Calu3 (cell line): ENCODE results near the gene UTY. TPM values are rescaled to one million over a fixed set of nuclear protein-coding genes. Genes with fewer than 3 reads are reported as not detected.
A peak's percentile ranks its signal among the peaks of the same experiment; 100 is the strongest.
"Not testable (repeated sequence)": the region's sequence is repeated elsewhere in the genome, so short reads cannot be mapped to it uniquely, and the experiment has no call there.

Experiments
- BruUV-seq: library from RNA; stranded (reverse); fragments of 400-500 nt; replicated peaks from 2 replicates; lab custom pipeline; 2021; lab: Mats Ljungman, UMichigan
- CTCF ChIA-PET: fragments of 300-600 bp; sonication (Branson Sonifier 250); formaldehyde crosslinking; loops from one replicate; lab custom pipeline; 2022; ENCODE audit warnings: antibody characterized with exemption; lab: Charles Lee
- DNase-seq: peaks from one replicate; pipeline ENCODE4 v3.0.0; 2022
- H3K27ac Mint-ChIP-seq: one replicate; pipeline ENCODE4 v1.8.0; 2022; ENCODE audit warnings: mixed read lengths; ENCODE audit not compliant: unreplicated experiment
- H3K27me3 Mint-ChIP-seq: one replicate; pipeline ENCODE4 v1.8.0; 2022; ENCODE audit warnings: mixed read lengths; ENCODE audit not compliant: unreplicated experiment
- H3K36me3 Mint-ChIP-seq: one replicate; pipeline ENCODE4 v1.8.0; 2022; ENCODE audit warnings: mild to moderate bottlenecking, moderate library complexity, mixed read lengths; ENCODE audit not compliant: insufficient read depth, unreplicated experiment
- H3K4me1 Mint-ChIP-seq: one replicate; pipeline ENCODE4 v1.8.0; 2022; ENCODE audit warnings: mild to moderate bottlenecking, low read depth, mixed read lengths; ENCODE audit not compliant: unreplicated experiment
- H3K4me3 Mint-ChIP-seq: one replicate; pipeline ENCODE4 v1.8.0; 2022; ENCODE audit warnings: mild to moderate bottlenecking, low read depth, moderate library complexity, mixed read lengths; ENCODE audit not compliant: unreplicated experiment
- H3K9me3 Mint-ChIP-seq: one replicate; pipeline ENCODE4 v1.8.0; 2022; ENCODE audit warnings: low read depth, mixed read lengths; ENCODE audit not compliant: unreplicated experiment
- CTCF ChIP-seq: fragments of 200-600 bp; IDR thresholded peaks from one replicate; pipeline ENCODE4 v1.8.0; 2022; ENCODE audit warnings: antibody characterized with exemption; ENCODE audit not compliant: unreplicated experiment
- intact Hi-C: fragments of 100-400 bp; cut with micrococcal nuclease; formaldehyde crosslinking; loops from one replicate; pipeline ENCODE4 v1.10.0; 2022; ENCODE audit not compliant: unreplicated experiment
- total RNA-seq: library from RNA; stranded (reverse); gene quantifications from 2 replicates; pipeline ENCODE4 v1.2.3, GENCODE V29; 2022

UTY gene
- total RNA-seq, 1 experiment from 2014 or later = not detected

DNA sequence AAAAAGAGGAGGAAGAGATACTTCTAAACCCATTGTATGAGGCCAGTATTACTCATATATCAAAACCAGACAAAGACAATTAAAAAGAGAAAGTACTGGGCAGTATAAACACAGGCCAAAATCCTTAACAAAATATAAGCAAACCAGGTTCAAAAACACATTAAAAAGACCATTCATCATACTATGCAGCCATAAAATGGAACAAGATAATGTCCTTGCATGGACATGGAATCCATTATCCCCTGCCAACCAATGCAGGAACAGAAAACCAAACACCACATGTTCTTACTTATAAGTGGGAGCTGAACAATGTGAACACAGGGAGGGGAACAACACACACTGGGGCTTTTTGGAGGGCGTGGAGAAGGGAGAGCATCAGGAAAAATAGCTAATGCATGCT, 188.6 kb downstream of the UTY start:
- no peaks in the 10 kb centered on the region for H3K27me3 Mint-ChIP-seq
- H3K36me3 Mint-ChIP-seq = no peaks in the 10 kb centered on the region
- DNase-seq = no peak
- CTCF ChIA-PET = no interaction called here
- H3K27ac Mint-ChIP-seq = no peak overlapping the region
- no peak overlapping the region for H3K4me3 Mint-ChIP-seq
- no peak for TF ChIP-seq CTCF
- BruUV-seq = no TSS peak
- intact Hi-C loops = no loop called here
- no peaks in the 10 kb centered on the region for H3K4me1 Mint-ChIP-seq
- H3K9me3 Mint-ChIP-seq = no peaks in the 10 kb centered on the region

GRCh38 chrY:13282151-13283054, 197.4 kb downstream of the UTY start:
- BruUV-seq, CTCF ChIA-PET, H3K27ac Mint-ChIP-seq, H3K36me3 Mint-ChIP-seq, H3K4me1 Mint-ChIP-seq, intact Hi-C loops, H3K4me3 Mint-ChIP-seq, H3K27me3 Mint-ChIP-seq, H3K9me3 Mint-ChIP-seq: not testable (repeated sequence)
- DNase-seq = peak; percentile 0

DNA sequence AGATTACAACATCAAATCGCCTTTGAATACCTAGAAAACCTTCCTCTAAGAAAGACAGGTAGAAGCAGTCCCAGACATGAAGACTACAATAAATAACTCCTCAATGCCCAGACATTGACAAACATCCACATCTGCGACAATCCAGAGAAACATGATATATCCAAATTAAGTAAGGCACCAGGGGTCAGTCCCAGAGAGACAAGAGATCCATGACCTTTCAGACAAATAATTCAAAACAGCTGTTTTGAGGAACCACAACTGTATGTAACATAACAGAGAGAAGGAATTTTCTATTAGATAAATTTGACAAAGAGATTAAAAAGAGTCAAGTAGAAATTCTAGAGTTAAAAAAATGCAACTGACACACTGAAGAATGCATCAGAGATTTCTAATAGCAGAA, 200.3 kb downstream of the UTY start:
- Mint-ChIP-seq H3K4me1 (no peaks in the 10 kb centered on the region), H3K27me3 (no peaks in the 10 kb centered on the region), H3K27ac (no peak overlapping the region), H3K9me3 (no peaks in the 10 kb centered on the region), H3K4me3 (no peak overlapping the region), H3K36me3 (no peaks in the 10 kb centered on the region)
- DNase-seq = no peak
- CTCF ChIA-PET = no interaction called here
- BruUV-seq = no TSS peak
- intact Hi-C loops = no loop called here
- TF ChIP-seq CTCF = no peak

- H3K27ac Mint-ChIP-seq = no peak overlapping the region
- H3K4me1 Mint-ChIP-seq = no peaks in the 10 kb centered on the region
- H3K9me3 Mint-ChIP-seq = no peaks in the 10 kb centered on the region
- no peak for DNase-seq
- intact Hi-C loops = no loop called here
- CTCF ChIA-PET = no interaction called here
- TF ChIP-seq CTCF = no peak
- H3K36me3 Mint-ChIP-seq = no peaks in the 10 kb centered on the region
- BruUV-seq = no TSS peak
- H3K4me3 Mint-ChIP-seq = no peak overlapping the region
- H3K27me3 Mint-ChIP-seq = no peaks in the 10 kb centered on the region
Observed at GRCh38 chrY:13271706-13272105, 208.1 kb downstream of the UTY start.

- H3K27ac Mint-ChIP-seq, H3K4me3 Mint-ChIP-seq, H3K27me3 Mint-ChIP-seq, H3K36me3 Mint-ChIP-seq, intact Hi-C loops, H3K9me3 Mint-ChIP-seq, CTCF ChIA-PET, DNase-seq, BruUV-seq, H3K4me1 Mint-ChIP-seq: not testable (repeated sequence)
Observed at GRCh38 chrY:13253941-13254440, 225.8 kb downstream of the UTY start.
